T47D (cell line): ENCODE measurements around the gene MAPKAP1.

Experiments used
- DNase-seq, 2 experiments: peaks; one replicate each; pipeline versions ENCODE4 v3.0.0 to v3.0.0-alpha.2; 2011 to 2012; ENCODE audit warnings: low read depth in 1 of 2, low spot score in 1 of 2
- JUND ChIP-seq: IDR thresholded peaks from 2 replicates; pipeline ENCODE4 v1.6.1; 2012; ENCODE audit warnings: low read depth
- in situ Hi-C: cut with HindIII; loops from 2 replicates; pipeline ENCODE4 v1.10.0; 2016; ENCODE audit warnings: low sequenced_read_pairs, low pct_unique_long_range_greater_than_20kb

MAPKAP1 gene

GRCh38 chr9:125504616-125505015 is 202.4 kb downstream of the MAPKAP1 start:
- no peak for TF ChIP-seq JUND
- no peak for DNase-seq
- in situ Hi-C loops: no loop called here

GRCh38 chr9:125497906-125498305 is 209.1 kb downstream of the MAPKAP1 start:
- no peak for TF ChIP-seq JUND
- no peak for DNase-seq
- in situ Hi-C loops: no loop called here

GRCh38 chr9:125497478-125497877 is 209.5 kb downstream of the MAPKAP1 start:
- no peak for DNase-seq
- in situ Hi-C loops: no loop called here
- TF ChIP-seq JUND: no peak

- TF ChIP-seq JUND: no peak
- DNase-seq: no peak
- in situ Hi-C loops: no loop called here
These were observed 210.6 kb downstream of the MAPKAP1 start for GRCh38 chr9:125496313-125496834.

- no peak for DNase-seq
- in situ Hi-C loops: no loop called here
These were observed 211.6 kb downstream of the MAPKAP1 start for GRCh38 chr9:125495172-125496119.

GRCh38 chr9:125494653-125494915 is 212.4 kb downstream of the MAPKAP1 start:
- in situ Hi-C loops: no loop called here
- TF ChIP-seq JUND: no peak
- no peak for DNase-seq

More at GRCh38 chr9:125495172-125496119, 211.6 kb downstream of the MAPKAP1 start:
- no peak for TF ChIP-seq JUND

GRCh38 chr9:125493881-125494652 is 212.9 kb downstream of the MAPKAP1 start:
- TF ChIP-seq JUND: no peak
- in situ Hi-C loops: no loop called here
- DNase-seq: no peak

GRCh38 chr9:125493384-125493783 is 213.6 kb downstream of the MAPKAP1 start:
- in situ Hi-C loops: no loop called here
- no peak for DNase-seq
- TF ChIP-seq JUND: no peak

GRCh38 chr9:125492719-125493118 is 214.3 kb downstream of the MAPKAP1 start:
- no peak for TF ChIP-seq JUND
- no peak for DNase-seq
- in situ Hi-C loops: no loop called here

GRCh38 chr9:125487842-125488241 is 219.2 kb downstream of the MAPKAP1 start:
- DNase-seq: no peak
- in situ Hi-C loops: no loop called here
- TF ChIP-seq JUND: no peak

GRCh38 chr9:125486576-125486975 is 220.4 kb downstream of the MAPKAP1 start:
- in situ Hi-C loops: no loop called here
- no peak for TF ChIP-seq JUND
- DNase-seq: no peak

GRCh38 chr9:125486152-125486508 is 220.9 kb downstream of the MAPKAP1 start:
- in situ Hi-C loops: no loop called here
- no peak for TF ChIP-seq JUND
- no peak for DNase-seq
